Neural progenitor cell (in vitro differentiated cells): Measurements from ENCODE around the gene MEGF6. TPM values are rescaled to one million over a fixed set of nuclear protein-coding genes. Genes with fewer than 3 reads are reported as not detected.

ENCODE experiments used
- DNase-seq: peaks from one replicate; pipeline ENCODE4 v3.0.0-alpha.2; 2016; ENCODE audit warnings: low spot score
- H2AFZ ChIP-seq: fragments of 200-600 bp; sonication (generic); replicated peaks from 2 replicates; pipeline ENCODE4 v1.6.1; 2016; ENCODE audit warnings: antibody characterized with exemption
- H3F3A ChIP-seq: fragments of 200-600 bp; sonication (generic); 2 replicates; pipeline ENCODE4 v1.6.1; 2016; ENCODE audit warnings: antibody characterized with exemption, low read depth
- H3K27ac ChIP-seq: fragments of 200-600 bp; sonication (generic); 2 replicates; pipeline ENCODE4 v1.5.1; 2016; ENCODE audit warnings: mild to moderate bottlenecking
- H3K27me3 ChIP-seq: fragments of 200-600 bp; sonication (generic); 2 replicates; pipeline ENCODE4 v1.6.1; 2016; ENCODE audit warnings: mild to moderate bottlenecking, moderate library complexity
- H3K36me3 ChIP-seq: fragments of 200-600 bp; sonication (generic); 2 replicates; pipeline ENCODE4 v1.5.1; 2016
- H3K4me1 ChIP-seq: fragments of 200-600 bp; sonication (generic); 2 replicates; pipeline ENCODE4 v1.6.1; 2016; ENCODE audit warnings: mixed run types
- H3K4me2 ChIP-seq: fragments of 200-600 bp; sonication (generic); 2 replicates; pipeline ENCODE4 v1.6.1; 2016
- H3K4me3 ChIP-seq: fragments of 200-600 bp; sonication (generic); 2 replicates; pipeline ENCODE4 v1.5.1; 2016
- H3K79me2 ChIP-seq: fragments of 200-600 bp; sonication (generic); 2 replicates; pipeline ENCODE4 v1.6.1; 2016; ENCODE audit warnings: low read depth
- H3K9ac ChIP-seq: fragments of 200-600 bp; sonication (generic); 2 replicates; pipeline ENCODE4 v1.6.1; 2016
- H3K9me3 ChIP-seq: fragments of 200-600 bp; sonication (generic); 2 replicates; pipeline ENCODE4 v1.5.1; 2016; ENCODE audit warnings: low read depth
- H4K20me1 ChIP-seq: fragments of 200-600 bp; sonication (generic); 2 replicates; pipeline ENCODE4 v1.6.1; 2016; ENCODE audit warnings: low read depth
- H3K27ac Mint-ChIP-seq: 3 replicates; pipeline ENCODE4 v1.8.0; 2021; ENCODE audit warnings: mixed read lengths
- H3K27me3 Mint-ChIP-seq: 2 replicates; pipeline ENCODE4 v1.8.0; 2022; ENCODE audit warnings: low read depth, mild to moderate bottlenecking, inconsistent platforms, moderate library complexity, mixed read lengths; ENCODE audit not compliant: insufficient read depth
- H3K36me3 Mint-ChIP-seq: 3 replicates; pipeline ENCODE4 v1.8.0; 2021; ENCODE audit warnings: mixed read lengths
- H3K4me1 Mint-ChIP-seq: 3 replicates; pipeline ENCODE4 v1.8.0; 2021; ENCODE audit warnings: mixed read lengths
- H3K4me3 Mint-ChIP-seq: 3 replicates; pipeline ENCODE4 v1.8.0; 2021; ENCODE audit warnings: mild to moderate bottlenecking, moderate library complexity, mixed read lengths
- H3K9me3 Mint-ChIP-seq: 3 replicates; pipeline ENCODE4 v1.8.0; 2020; ENCODE audit warnings: mixed read lengths
- EZH2 ChIP-seq: fragments of 200-600 bp; sonication (generic); IDR thresholded peaks from 2 replicates; pipeline ENCODE4 v1.6.1; 2017; ENCODE audit warnings: antibody characterized with exemption, mild to moderate bottlenecking, moderate library complexity
- EZH2phosphoT487 ChIP-seq: fragments of 200-600 bp; sonication (generic); IDR thresholded peaks from 2 replicates; pipeline ENCODE4 v1.6.1; 2017; ENCODE audit warnings: antibody characterized with exemption
- total RNA-seq: library from RNA; depleted of rRNA; stranded (reverse); fragments of >200 nt; gene quantifications from 2 replicates; pipeline ENCODE4 v1.2.3, GENCODE V29; 2015; ENCODE audit warnings: low replicate concordance
- TF ChIP-seq, protein P1 (sequence below): fragments of 200-600 bp; sonication (generic); IDR thresholded peaks from 2 replicates; pipeline ENCODE4 v1.5.1; 2017; ENCODE audit warnings: antibody characterized with exemption, mild to moderate bottlenecking

MEGF6 gene
- total RNA-seq, 1 donor from 2014 or later, result 1.7 TPM

DNA sequence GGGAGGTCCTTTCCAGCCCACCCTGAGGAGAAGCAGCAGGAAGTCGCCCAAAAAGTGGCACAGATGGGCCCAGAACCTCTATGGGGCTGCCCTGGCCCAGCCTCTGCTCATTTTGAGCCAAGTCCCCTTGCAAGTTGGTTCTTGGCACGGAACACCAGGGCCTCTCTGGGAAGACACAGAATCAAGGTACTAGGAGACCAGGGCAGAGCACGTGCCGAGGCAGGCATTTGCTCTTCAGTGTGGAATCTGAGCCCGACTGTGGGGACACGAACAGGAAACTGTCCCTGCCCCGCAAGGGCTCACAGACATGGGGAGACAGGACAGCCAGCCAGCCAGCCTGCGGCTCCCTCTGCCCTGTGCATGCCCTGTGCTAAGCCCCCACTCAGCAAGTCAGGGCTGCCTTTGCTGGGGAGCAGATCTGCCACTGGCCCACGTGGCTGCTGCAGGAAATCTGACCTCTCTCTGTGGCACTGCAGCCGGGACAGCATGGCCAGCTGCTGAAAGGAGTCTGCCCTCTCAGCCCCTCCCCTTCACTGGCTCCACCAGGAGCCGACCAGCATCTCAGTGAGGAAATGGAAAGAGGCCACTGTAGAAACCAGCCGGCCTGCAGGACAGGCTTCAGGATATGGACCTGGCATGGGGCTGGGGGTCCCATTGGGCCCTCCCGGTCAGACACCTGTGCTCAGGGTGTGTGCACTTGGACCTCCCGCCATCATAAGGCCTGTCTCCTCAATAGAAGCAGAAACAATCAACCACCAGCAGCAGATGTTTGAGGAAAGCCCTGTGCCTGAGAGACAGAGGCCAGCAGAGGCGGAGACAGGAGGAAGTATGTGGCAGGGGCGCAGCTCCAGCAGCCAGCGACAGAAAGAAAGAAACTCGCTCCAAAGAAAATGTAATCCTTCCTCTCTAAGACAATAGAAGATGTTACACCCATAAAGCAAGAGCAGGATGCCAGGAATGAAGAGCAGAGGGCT lies 153.1 kb downstream of the MEGF6 start:
- Mint-ChIP-seq H3K9me3 (no peaks in the 10 kb centered on the region), H3K27ac (peak overlapping the region; percentile 28), H3K4me1 (peaks cover 48% of the 10 kb centered on the region), H3K36me3 (no peaks in the 10 kb centered on the region), H3K27me3 (peaks cover 2% of the 10 kb centered on the region), H3K4me3 (no peak overlapping the region)
- Histone ChIP-seq H3K9me3 (no peaks in the 10 kb centered on the region), H3K4me3 (no peak overlapping the region), H3K4me2 (peak overlapping the region; percentile 26), H3K79me2 (no peaks in the 10 kb centered on the region), H3K4me1 (peaks cover 13% of the 10 kb centered on the region), H4K20me1 (peaks cover 9% of the 10 kb centered on the region), H3K27ac (no peak overlapping the region), H3K36me3 (no peaks in the 10 kb centered on the region), H3K27me3 (no peaks in the 10 kb centered on the region), H3K9ac (no peak overlapping the region), H3F3A (peaks cover 23% of the 10 kb centered on the region), H2AFZ (no peak overlapping the region)
- DNase-seq, result peak; percentile 53
- TF ChIP-seq EZH2phosphoT487 (no peak), EZH2 (no peak)
- TF ChIP-seq, protein P1, sequence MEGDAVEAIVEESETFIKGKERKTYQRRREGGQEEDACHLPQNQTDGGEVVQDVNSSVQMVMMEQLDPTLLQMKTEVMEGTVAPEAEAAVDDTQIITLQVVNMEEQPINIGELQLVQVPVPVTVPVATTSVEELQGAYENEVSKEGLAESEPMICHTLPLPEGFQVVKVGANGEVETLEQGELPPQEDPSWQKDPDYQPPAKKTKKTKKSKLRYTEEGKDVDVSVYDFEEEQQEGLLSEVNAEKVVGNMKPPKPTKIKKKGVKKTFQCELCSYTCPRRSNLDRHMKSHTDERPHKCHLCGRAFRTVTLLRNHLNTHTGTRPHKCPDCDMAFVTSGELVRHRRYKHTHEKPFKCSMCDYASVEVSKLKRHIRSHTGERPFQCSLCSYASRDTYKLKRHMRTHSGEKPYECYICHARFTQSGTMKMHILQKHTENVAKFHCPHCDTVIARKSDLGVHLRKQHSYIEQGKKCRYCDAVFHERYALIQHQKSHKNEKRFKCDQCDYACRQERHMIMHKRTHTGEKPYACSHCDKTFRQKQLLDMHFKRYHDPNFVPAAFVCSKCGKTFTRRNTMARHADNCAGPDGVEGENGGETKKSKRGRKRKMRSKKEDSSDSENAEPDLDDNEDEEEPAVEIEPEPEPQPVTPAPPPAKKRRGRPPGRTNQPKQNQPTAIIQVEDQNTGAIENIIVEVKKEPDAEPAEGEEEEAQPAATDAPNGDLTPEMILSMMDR, result no peak

DNA sequence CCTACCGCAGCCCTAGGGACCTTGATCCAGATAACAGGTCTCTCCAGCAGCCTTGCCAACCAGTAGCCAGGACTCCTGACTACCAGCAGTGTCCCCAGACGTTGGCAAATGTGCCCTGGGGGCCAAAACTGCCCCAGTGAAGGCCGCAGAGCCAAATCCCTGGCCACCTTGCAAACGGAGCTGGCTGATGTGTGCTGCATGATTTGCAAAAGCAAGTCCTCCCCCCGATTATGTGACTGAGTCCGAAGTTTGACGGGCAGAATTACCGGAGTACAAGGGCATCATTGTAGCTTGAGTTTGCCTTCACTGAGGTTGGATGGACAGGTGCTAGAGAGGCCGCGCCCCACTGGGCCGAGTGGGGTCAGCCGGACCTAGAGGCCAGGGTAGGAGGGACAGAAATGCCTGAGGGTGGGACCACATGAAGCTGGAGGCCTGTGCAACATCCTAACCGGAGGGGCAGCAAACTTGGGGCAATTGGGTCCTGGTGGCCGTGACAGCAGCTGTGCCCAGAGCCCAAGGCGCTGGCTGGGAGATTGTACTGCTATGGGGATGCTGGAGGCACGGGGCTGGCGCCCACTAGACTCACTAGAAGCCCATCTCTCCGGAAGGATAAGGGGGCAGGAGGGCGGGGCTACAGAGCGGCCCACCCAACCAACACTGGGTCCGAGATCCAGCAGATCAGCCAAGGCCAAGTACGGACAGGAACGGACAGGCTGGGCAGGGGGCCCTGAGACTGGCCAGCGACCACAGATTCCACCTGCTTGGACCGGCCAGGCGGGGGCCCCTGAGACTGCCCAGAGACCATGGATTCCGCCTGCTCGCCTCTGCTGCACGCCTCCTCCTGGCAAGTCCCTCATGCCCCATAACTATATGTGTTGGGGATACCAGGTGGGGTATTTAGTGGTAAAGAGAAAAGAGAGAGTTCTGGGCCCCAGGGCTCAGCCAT lies 154.1 kb downstream of the MEGF6 start:
- H3F3A ChIP-seq, result peaks cover 23% of the 10 kb centered on the region
- H3K9me3 ChIP-seq, result no peaks in the 10 kb centered on the region
- Mint-ChIP-seq H3K4me1 (peaks cover 48% of the 10 kb centered on the region), H3K36me3 (no peaks in the 10 kb centered on the region), H3K9me3 (no peaks in the 10 kb centered on the region), H3K27ac (peak overlapping the region; percentile 48), H3K27me3 (peaks cover 2% of the 10 kb centered on the region), H3K4me3 (peak overlapping the region; percentile 34)
- TF ChIP-seq EZH2 (no peak), EZH2phosphoT487 (no peak)
- TF ChIP-seq, protein P1, result no peak
- H3K36me3 ChIP-seq, result no peaks in the 10 kb centered on the region
- no peak overlapping the region for H3K27ac ChIP-seq
- no peak overlapping the region for H3K4me3 ChIP-seq
- H2AFZ ChIP-seq, result no peak overlapping the region
- peaks cover 13% of the 10 kb centered on the region for H3K4me1 ChIP-seq
- no peaks in the 10 kb centered on the region for H3K27me3 ChIP-seq
- H3K9ac ChIP-seq, result no peak overlapping the region
- DNase-seq, result no peak
- H3K4me2 ChIP-seq, result no peak overlapping the region
- no peaks in the 10 kb centered on the region for H3K79me2 ChIP-seq
- H4K20me1 ChIP-seq, result peaks cover 9% of the 10 kb centered on the region

DNA sequence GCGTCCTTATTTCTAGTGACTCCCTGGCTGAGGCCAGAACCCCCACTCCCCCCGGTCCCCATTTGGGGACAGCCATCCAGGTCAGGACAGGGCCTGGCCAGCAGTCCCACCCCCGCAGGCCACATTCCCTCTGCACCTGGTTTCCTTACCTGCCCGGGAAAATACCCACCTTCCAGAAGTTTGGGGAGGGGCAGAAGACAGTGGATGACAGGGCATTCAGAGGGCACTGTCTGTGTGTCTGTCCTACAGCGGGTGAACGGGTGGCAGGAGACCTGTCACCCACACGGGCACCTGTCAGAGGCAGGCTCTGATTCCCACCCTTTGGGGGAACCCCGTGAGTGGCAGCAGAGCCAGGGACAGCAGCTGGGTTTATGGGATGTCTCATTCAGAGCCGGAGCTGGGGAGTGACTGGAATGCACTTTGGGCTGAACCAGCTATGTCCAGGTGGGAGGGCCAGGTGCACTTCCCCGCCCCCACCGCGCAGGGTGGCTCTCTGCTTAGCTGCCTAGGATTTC lies 154.8 kb downstream of the MEGF6 start:
- TF ChIP-seq, protein P1, result no peak
- TF ChIP-seq EZH2, result no peak
- no peak for TF ChIP-seq EZH2phosphoT487
- no peaks in the 10 kb centered on the region for H3K27me3 ChIP-seq
- H3K4me1 ChIP-seq, result peaks cover 13% of the 10 kb centered on the region
- peaks cover 9% of the 10 kb centered on the region for H4K20me1 ChIP-seq
- H3K27ac ChIP-seq, result no peak overlapping the region
- no peaks in the 10 kb centered on the region for H3K36me3 Mint-ChIP-seq
- H3K9me3 Mint-ChIP-seq, result no peaks in the 10 kb centered on the region
- no peaks in the 10 kb centered on the region for H3K79me2 ChIP-seq
- H3K4me3 ChIP-seq, result no peak overlapping the region
- no peak overlapping the region for H3K9ac ChIP-seq
- DNase-seq, result no peak
- H3K27ac Mint-ChIP-seq, result no peak overlapping the region
- no peaks in the 10 kb centered on the region for H3K9me3 ChIP-seq
- no peak overlapping the region for H3K4me3 Mint-ChIP-seq
- H3K4me1 Mint-ChIP-seq, result peaks cover 48% of the 10 kb centered on the region
- H3K27me3 Mint-ChIP-seq, result no peaks in the 10 kb centered on the region
- peaks cover 23% of the 10 kb centered on the region for H3F3A ChIP-seq
- no peak overlapping the region for H2AFZ ChIP-seq
- no peaks in the 10 kb centered on the region for H3K36me3 ChIP-seq
- H3K4me2 ChIP-seq, result no peak overlapping the region
